ENCODE measurements around the gene SERINC5.

Gene SERINC5

GRCh38 chr5:80216753-80217596 is 38.9 kb downstream of the SERINC5 start:
- H3K36me3 ChIP-seq (ENCODE audit: low read depth), result no peaks in the 10 kb centered on the region

DNA sequence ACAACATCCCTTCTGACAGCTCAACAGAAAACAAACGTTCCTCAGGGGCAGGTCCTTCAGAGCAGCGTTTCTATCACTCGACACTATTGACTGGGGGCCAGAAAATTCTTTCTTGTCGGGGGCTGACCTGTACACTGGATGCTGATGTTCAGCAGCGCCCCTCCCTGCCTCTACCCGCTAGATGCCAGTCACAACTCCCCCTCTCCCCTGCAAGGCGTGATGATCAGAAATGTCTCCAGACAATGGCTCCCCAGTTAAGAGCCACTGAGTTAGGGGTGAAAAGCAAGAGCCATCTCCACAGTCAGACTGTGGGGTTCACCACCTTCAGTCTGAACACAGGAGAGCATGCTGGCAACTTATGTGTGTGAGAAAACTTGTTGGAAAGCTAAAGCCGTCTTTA is 39.8 kb downstream of the SERINC5 start:
- TF ChIP-seq CTCF (IDR thresholded peaks at IDR 0.05; ENCODE audit: poor library complexity, severe bottlenecking), result no peak
- no peaks in the 10 kb centered on the region for H3K9me3 ChIP-seq (ENCODE audit: severe bottlenecking)
- H3K27me3 ChIP-seq (ENCODE audit: insufficient read depth, poor library complexity, severe bottlenecking), result no peaks in the 10 kb centered on the region
- DNase-seq (ENCODE audit: low spot score) (no peak), ATAC-seq (ENCODE audit: low read depth) (no peak)
- H3K27ac ChIP-seq (ENCODE audit: poor library complexity, severe bottlenecking), result no peak overlapping the region
- H3K4me3 ChIP-seq (ENCODE audit: severe bottlenecking), result no peak overlapping the region
- H3K4me1 ChIP-seq (ENCODE audit: insufficient read depth, poor library complexity, severe bottlenecking), result no peaks in the 10 kb centered on the region
- H3K36me3 ChIP-seq (ENCODE audit: low read depth), result no peaks in the 10 kb centered on the region

More at GRCh38 chr5:80216753-80217596, 38.9 kb downstream of the SERINC5 start:
- no peak overlapping the region for H3K27ac ChIP-seq (ENCODE audit: poor library complexity, severe bottlenecking)
- ATAC-seq (ENCODE audit: low read depth) (no peak), DNase-seq (ENCODE audit: low spot score) (no peak)
- no peak overlapping the region for H3K4me3 ChIP-seq (ENCODE audit: severe bottlenecking)
- no peak for TF ChIP-seq CTCF (IDR thresholded peaks at IDR 0.05; ENCODE audit: poor library complexity, severe bottlenecking)
- no peaks in the 10 kb centered on the region for H3K27me3 ChIP-seq (ENCODE audit: insufficient read depth, poor library complexity, severe bottlenecking)
- no peaks in the 10 kb centered on the region for H3K4me1 ChIP-seq (ENCODE audit: insufficient read depth, poor library complexity, severe bottlenecking)
- no peaks in the 10 kb centered on the region for H3K9me3 ChIP-seq (ENCODE audit: severe bottlenecking)

DNA sequence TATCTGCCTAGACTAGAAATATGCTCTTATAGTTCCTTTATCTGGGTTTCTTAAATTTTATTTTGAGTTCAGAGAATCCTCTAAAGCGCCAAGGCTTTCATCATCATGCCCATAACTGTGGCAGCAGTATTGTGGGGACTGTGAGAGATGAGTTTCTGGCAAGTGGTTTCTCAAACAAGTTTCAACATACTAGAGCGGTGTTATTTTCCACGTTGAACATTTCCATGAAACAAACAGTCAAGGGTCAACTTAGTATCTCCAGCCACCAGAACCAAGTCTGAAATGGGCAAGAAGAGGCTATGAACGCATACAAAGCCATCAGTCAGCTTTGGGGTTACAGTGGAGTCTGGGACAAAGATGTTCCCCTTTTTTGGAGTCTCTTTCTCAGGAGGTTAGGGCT is 40.3 kb downstream of the SERINC5 start:
- no peaks in the 10 kb centered on the region for H3K4me1 ChIP-seq (ENCODE audit: insufficient read depth, poor library complexity, severe bottlenecking)
- no peak overlapping the region for H3K27ac ChIP-seq (ENCODE audit: poor library complexity, severe bottlenecking)
- no peak for TF ChIP-seq CTCF (IDR thresholded peaks at IDR 0.05; ENCODE audit: poor library complexity, severe bottlenecking)
- ATAC-seq (ENCODE audit: low read depth) (no peak), DNase-seq (ENCODE audit: low spot score) (no peak)
- H3K36me3 ChIP-seq (ENCODE audit: low read depth), result no peaks in the 10 kb centered on the region
- no peaks in the 10 kb centered on the region for H3K27me3 ChIP-seq (ENCODE audit: insufficient read depth, poor library complexity, severe bottlenecking)
- no peaks in the 10 kb centered on the region for H3K9me3 ChIP-seq (ENCODE audit: severe bottlenecking)
- H3K4me3 ChIP-seq (ENCODE audit: severe bottlenecking), result no peak overlapping the region

DNA sequence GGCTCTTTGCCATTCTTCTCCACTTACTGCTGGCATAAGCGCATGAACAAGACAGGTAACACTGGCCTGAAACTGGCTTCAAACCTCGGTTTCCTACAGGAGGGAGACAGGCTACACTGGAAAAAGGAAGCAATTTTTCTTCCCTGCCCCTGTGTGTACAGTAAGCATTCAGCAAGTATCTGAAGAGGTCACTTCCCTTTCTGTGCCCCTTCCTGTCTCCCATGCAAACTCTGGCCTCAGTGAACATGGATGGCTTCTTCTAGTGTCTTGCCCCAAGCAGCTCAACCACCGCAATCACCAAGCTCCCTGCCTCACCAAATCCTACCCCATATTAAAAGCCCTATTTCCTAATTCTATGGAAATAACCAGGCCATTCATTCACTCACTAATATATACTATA is 42.4 kb downstream of the SERINC5 start:
- no peak for TF ChIP-seq CTCF (IDR thresholded peaks at IDR 0.05; ENCODE audit: poor library complexity, severe bottlenecking)
- DNase-seq (ENCODE audit: low spot score) (no peak), ATAC-seq (ENCODE audit: low read depth) (no peak)
- Histone ChIP-seq H3K27me3 (ENCODE audit: insufficient read depth, poor library complexity, severe bottlenecking) (no peaks in the 10 kb centered on the region), H3K4me3 (ENCODE audit: severe bottlenecking) (no peak overlapping the region), H3K4me1 (ENCODE audit: insufficient read depth, poor library complexity, severe bottlenecking) (no peaks in the 10 kb centered on the region), H3K36me3 (ENCODE audit: low read depth) (no peaks in the 10 kb centered on the region), H3K27ac (ENCODE audit: poor library complexity, severe bottlenecking) (no peak overlapping the region), H3K9me3 (ENCODE audit: severe bottlenecking) (no peaks in the 10 kb centered on the region)

GRCh38 chr5:80212171-80212667 is 43.6 kb downstream of the SERINC5 start:
- no peaks in the 10 kb centered on the region for H3K36me3 ChIP-seq (ENCODE audit: low read depth)
- H3K27me3 ChIP-seq (ENCODE audit: insufficient read depth, poor library complexity, severe bottlenecking), result no peaks in the 10 kb centered on the region
- TF ChIP-seq CTCF (IDR thresholded peaks at IDR 0.05; ENCODE audit: poor library complexity, severe bottlenecking), result no peak
- H3K4me1 ChIP-seq (ENCODE audit: insufficient read depth, poor library complexity, severe bottlenecking), result no peaks in the 10 kb centered on the region
- no peak for DNase-seq (ENCODE audit: low spot score)
- no peak overlapping the region for H3K4me3 ChIP-seq (ENCODE audit: severe bottlenecking)
- ATAC-seq (ENCODE audit: low read depth), result no peak
- H3K9me3 ChIP-seq (ENCODE audit: severe bottlenecking), result no peaks in the 10 kb centered on the region
- H3K27ac ChIP-seq (ENCODE audit: poor library complexity, severe bottlenecking), result no peak overlapping the region
